Thoracic aorta (tissue), 2 donors: ENCODE results near the gene IL17REL. TPM values are rescaled to one million over a fixed set of nuclear protein-coding genes. Genes with fewer than 3 reads are reported as not detected.

ENCODE experiments used
- ATAC-seq: fragments of 150-250 bp; one replicate; pipeline ENCODE4 v1.8.0; 2017; ENCODE audit warnings: low read depth; ENCODE audit not compliant: insufficient number of reproducible peaks, low FRiP score
- DNase-seq: peaks from one replicate; pipeline ENCODE4 v3.0.0-alpha.2; 2020; ENCODE audit warnings: low spot score
- H3K27ac ChIP-seq, 2 donors: fragments of 200-600 bp; sonication (generic); 1 replicate in 1 of 2; 2 replicates in 1 of 2; pipeline ENCODE4 v1.5.1; 2016; ENCODE audit warnings: mild to moderate bottlenecking in 2 of 2, moderate library complexity in 2 of 2
- H3K27me3 ChIP-seq: fragments of 200-600 bp; sonication (generic); replicated peaks from 2 replicates; pipeline ENCODE4 v1.6.0; 2016; ENCODE audit warnings: mild to moderate bottlenecking; ENCODE audit not compliant: insufficient read depth
- H3K36me3 ChIP-seq: fragments of 200-600 bp; sonication (generic); one replicate; pipeline ENCODE4 v1.5.1; 2016
- H3K4me1 ChIP-seq, 2 donors: fragments of 200-600 bp; sonication (generic); 1 replicate in 1 of 2; 2 replicates in 1 of 2; pipeline versions ENCODE4 v1.5.1 to v1.6.0; 2016; ENCODE audit warnings: low read depth in 2 of 2, mild to moderate bottlenecking in 1 of 2; ENCODE audit not compliant: control insufficient read depth in 1 of 2
- H3K4me3 ChIP-seq: fragments of 200-600 bp; sonication (generic); 2 replicates; pipeline ENCODE4 v1.5.1; 2016; ENCODE audit warnings: mild to moderate bottlenecking
- H3K9me3 ChIP-seq: fragments of 200-600 bp; sonication (generic); 2 replicates; pipeline ENCODE4 v1.5.1; 2016
- CTCF ChIP-seq: fragments of 200-600 bp; sonication (generic); IDR thresholded peaks from one replicate; pipeline ENCODE4 v1.5.1; 2019; ENCODE audit warnings: antibody characterized with exemption
- total RNA-seq, 2 donors: library from RNA; depleted of rRNA; stranded (reverse); fragments of >200 nt; gene quantifications; one replicate each; pipeline versions ENCODE4 v1.1.0 to v1.2.3, GENCODE V29; 2016

IL17REL gene
- total RNA-seq, 2 donors from 2014 or later, result not detected

- Histone ChIP-seq H3K36me3 (no peaks in the 10 kb centered on the region), H3K4me3 (no peak overlapping the region), H3K27me3 (no peaks in the 10 kb centered on the region), H3K27ac (no peak overlapping the region), H3K4me1 (peaks cover 7 to 17% of the 10 kb centered on the region in 2 donors), H3K9me3 (peaks cover 4% of the 10 kb centered on the region)
- DNase-seq (no peak), ATAC-seq (no peak)
- no peak for TF ChIP-seq CTCF
These were observed 43.8 kb upstream of the IL17REL start for GRCh38 chr22:50056214-50056972.

DNA sequence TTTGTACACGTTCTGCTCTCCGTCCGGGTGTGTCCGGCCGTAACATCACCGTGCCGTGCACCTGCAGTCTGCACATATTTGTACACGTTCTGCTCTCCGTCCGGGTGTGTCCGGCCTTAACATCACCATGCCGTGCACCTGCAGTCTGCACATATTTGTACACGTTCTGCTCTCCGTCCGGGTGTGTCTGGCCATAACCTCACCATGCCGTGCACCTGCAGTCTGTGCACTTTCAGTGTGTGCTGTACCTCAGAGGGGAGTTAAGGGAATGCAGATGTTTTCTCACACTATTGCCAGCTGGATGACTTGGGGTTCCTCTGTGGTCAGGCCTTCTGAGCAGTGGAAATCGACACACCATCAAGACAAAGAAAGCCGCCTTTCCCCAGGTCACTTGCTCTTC is 41.3 kb upstream of the IL17REL start:
- Histone ChIP-seq H3K4me3 (no peak overlapping the region), H3K27ac (no peak overlapping the region), H3K36me3 (no peaks in the 10 kb centered on the region), H3K4me1 (peaks cover 5% of the 10 kb centered on the region in 2 donors), H3K9me3 (peaks cover 4% of the 10 kb centered on the region), H3K27me3 (no peaks in the 10 kb centered on the region)
- no peak for ATAC-seq
- DNase-seq, result no peak
- TF ChIP-seq CTCF, result no peak

- H3K27ac ChIP-seq, result no peak overlapping the region
- H3K4me1 ChIP-seq, result no peaks in the 10 kb centered on the region
- no peaks in the 10 kb centered on the region for H3K27me3 ChIP-seq
- no peak overlapping the region for H3K4me3 ChIP-seq
- H3K36me3 ChIP-seq, result no peaks in the 10 kb centered on the region
- peaks cover 4% of the 10 kb centered on the region for H3K9me3 ChIP-seq
- TF ChIP-seq CTCF, result no peak
- DNase-seq, result no peak
- ATAC-seq, result no peak
These were observed 39.4 kb upstream of the IL17REL start for GRCh38 chr22:50051930-50052329.

- Histone ChIP-seq H3K9me3 (peaks cover 4% of the 10 kb centered on the region), H3K4me3 (no peak overlapping the region), H3K36me3 (no peaks in the 10 kb centered on the region), H3K27me3 (no peaks in the 10 kb centered on the region), H3K4me1 (no peaks in the 10 kb centered on the region), H3K27ac (no peak overlapping the region)
- DNase-seq, result no peak
- no peak for ATAC-seq
- no peak for TF ChIP-seq CTCF
These were observed 37.0 kb upstream of the IL17REL start for GRCh38 chr22:50049299-50050195.

- no peak for TF ChIP-seq CTCF
- no peak overlapping the region for H3K27ac ChIP-seq
- DNase-seq, result no peak
- no peak overlapping the region for H3K4me3 ChIP-seq
- ATAC-seq, result no peak
- H3K9me3 ChIP-seq, result peaks cover 4% of the 10 kb centered on the region
- H3K4me1 ChIP-seq, result no peaks in the 10 kb centered on the region
- no peaks in the 10 kb centered on the region for H3K36me3 ChIP-seq
- no peaks in the 10 kb centered on the region for H3K27me3 ChIP-seq
These were observed 36.3 kb upstream of the IL17REL start for GRCh38 chr22:50048836-50049235.
